GM12873 (cell line): Measurements from ENCODE around the gene WWTR1.

Experiments used
- TF ChIP-seq, protein P1 (sequence below): IDR thresholded peaks from 2 replicates; pipeline ENCODE4 v1.5.1; 2012; ENCODE audit warnings: low read depth, mild to moderate bottlenecking, moderate library complexity, low read length, control low read depth; ENCODE audit not compliant: insufficient read depth; ENCODE audit errors: missing control alignments

The WWTR1 gene

GRCh38 chr3:149657926-149658743 lies at the start of gene WWTR1:
Gene WWTR1 (minus strand): TSS chr3:149658025. CDS start chr3:149657306, 719 bp downstream.
- TF ChIP-seq, protein P1, sequence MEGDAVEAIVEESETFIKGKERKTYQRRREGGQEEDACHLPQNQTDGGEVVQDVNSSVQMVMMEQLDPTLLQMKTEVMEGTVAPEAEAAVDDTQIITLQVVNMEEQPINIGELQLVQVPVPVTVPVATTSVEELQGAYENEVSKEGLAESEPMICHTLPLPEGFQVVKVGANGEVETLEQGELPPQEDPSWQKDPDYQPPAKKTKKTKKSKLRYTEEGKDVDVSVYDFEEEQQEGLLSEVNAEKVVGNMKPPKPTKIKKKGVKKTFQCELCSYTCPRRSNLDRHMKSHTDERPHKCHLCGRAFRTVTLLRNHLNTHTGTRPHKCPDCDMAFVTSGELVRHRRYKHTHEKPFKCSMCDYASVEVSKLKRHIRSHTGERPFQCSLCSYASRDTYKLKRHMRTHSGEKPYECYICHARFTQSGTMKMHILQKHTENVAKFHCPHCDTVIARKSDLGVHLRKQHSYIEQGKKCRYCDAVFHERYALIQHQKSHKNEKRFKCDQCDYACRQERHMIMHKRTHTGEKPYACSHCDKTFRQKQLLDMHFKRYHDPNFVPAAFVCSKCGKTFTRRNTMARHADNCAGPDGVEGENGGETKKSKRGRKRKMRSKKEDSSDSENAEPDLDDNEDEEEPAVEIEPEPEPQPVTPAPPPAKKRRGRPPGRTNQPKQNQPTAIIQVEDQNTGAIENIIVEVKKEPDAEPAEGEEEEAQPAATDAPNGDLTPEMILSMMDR, result no peak

DNA sequence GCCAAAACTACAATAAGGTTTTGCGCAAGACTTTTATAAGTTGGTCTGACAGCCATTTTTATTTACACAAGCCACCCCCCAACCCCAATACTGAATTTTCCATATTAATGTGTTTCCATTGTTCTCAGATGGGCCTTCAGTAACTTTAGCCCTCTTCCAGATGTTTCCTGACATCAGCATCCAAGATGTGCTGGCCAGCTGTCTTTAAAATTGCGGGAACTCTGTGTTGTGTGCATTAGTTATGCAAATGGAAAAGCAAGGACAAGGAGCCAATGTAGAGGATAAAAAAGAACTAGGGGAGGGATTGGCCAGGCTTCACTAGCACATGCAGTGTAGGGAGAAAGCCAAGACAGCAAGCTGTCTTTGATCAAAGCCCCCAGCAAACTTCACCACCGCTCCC lies 49.1 kb upstream of the WWTR1 start:
- TF ChIP-seq, protein P1, result no peak

DNA sequence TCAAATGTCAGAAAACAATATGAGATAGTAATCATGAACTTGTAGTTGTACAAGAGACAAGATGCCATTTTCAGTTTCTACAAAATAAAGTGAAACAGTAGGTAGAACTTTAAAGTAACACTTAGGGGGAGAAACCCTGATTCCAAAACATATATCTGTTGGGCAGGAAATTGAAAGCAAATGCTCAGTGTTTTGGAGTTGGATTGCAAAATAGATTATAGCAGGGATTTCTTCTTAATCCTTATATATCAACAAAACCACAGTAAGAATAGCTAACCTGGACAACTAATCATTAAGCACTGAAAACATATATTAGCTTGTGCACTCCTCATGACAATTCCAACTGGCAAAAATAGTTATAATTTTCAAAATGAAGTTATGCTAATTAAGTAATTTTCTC lies 47.6 kb upstream of the WWTR1 start:
- TF ChIP-seq, protein P1, result no peak

DNA sequence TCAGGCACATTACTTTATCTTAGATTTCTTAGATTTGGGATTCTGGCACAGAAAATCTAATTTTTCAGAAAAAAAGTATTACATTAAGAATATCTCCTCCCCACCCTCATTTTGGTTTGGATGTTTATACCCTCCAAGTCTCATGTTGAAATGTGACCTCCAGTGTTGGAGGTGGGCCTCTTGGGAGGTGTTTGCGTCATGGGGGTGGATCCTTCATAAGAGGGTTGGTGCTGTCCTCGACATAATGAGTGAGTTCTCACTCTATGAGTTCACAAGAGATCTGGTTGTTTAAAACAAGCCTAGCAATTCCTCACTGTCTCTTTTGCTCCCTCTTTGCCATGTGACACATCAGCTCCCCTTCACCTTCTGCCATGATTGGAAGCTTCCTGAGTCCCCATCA lies 45.6 kb upstream of the WWTR1 start:
- TF ChIP-seq, protein P1, result no peak

DNA sequence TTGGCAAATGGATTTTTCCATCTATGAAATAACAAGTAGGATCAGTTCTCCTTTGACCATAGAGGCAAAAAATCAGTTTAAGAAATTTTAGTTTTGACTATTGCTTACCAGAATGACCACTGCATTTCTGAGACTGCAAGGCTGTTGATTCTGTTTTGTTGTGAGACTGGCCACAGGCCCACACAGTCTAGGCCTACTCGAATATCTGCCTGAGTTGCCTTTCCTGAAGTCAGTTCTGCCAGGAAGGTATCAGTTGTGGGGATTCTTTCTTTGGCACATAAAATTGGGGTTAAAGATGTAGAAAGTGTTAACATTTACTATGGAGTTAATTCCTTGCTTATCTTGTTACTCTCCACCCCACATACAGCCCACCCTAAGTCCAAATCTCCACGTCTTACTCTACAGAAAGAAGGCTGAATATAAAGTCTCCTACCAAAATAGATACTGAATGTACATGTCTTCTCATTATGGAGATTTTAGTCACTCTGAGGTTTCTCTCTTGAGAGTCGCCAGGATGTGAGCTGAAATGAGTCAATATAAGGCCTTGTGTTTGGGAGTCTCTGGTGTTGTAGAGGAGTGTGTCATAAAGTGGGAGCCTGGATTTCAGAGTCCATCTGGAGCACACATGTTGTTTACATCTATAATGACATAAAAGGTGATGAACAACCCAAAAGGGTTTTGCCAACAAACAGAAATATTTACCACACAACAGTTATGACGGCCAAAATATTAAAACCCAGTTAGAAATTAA lies 45.0 kb upstream of the WWTR1 start:
- TF ChIP-seq, protein P1, result no peak

DNA sequence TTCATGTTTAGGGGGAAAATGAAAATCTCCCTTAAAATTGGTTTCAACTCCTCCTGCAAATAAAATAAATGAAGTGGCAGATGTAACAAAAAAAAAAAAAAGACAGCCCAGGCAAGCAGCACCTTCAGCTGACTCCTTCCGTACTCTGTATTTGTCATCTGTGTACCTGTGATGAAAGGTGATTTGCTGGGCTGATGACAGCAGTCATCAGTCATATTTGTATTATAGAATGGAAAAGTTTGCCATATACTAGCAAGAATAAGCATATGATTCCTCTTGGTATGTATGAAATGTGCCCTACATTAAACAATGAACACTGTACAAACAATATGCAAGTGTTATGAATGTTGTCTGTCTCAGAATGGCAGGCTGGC lies 44.1 kb upstream of the WWTR1 start:
- TF ChIP-seq, protein P1, result no peak

GRCh38 chr3:149701206-149701976 lies 43.6 kb upstream of the WWTR1 start:
- TF ChIP-seq, protein P1, result no peak
